NCI-H82 treated with DMSO at 0.1 percent for 48 hours (cell line): ENCODE data around the gene SHMT2.
"Not testable (repeated sequence)": the region's sequence is repeated elsewhere in the genome, so short reads cannot be mapped to it uniquely, and the experiment has no call there.

Experiments
- DNase-seq: peaks from one replicate; lab custom pipeline; 2025; ENCODE audit not compliant: unreplicated experiment; lab: John Stamatoyannopoulos, UW

SHMT2 gene

DNA sequence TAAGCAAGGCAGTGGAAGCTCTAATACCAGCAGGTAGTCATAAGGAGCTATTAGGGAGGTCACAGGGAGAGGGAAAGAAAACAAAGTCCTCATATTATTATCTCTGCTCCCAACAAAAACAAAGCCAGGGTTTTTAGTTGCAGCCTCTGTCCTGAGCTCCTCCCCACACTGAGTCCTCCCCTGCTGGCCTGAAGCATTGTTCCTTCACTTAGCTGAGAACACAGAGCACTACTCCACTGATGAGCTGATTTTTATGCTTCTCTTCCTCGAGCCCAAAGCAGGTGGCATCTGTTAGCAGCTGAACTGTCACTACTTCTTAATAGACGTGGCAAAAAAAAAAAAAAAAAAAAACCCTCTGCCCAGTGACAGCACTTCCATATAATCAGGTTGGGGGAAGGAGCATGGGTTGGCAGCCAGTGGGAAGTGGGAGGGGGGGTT, 31.9 kb downstream of the SHMT2 start:
- no peak for DNase-seq

DNA sequence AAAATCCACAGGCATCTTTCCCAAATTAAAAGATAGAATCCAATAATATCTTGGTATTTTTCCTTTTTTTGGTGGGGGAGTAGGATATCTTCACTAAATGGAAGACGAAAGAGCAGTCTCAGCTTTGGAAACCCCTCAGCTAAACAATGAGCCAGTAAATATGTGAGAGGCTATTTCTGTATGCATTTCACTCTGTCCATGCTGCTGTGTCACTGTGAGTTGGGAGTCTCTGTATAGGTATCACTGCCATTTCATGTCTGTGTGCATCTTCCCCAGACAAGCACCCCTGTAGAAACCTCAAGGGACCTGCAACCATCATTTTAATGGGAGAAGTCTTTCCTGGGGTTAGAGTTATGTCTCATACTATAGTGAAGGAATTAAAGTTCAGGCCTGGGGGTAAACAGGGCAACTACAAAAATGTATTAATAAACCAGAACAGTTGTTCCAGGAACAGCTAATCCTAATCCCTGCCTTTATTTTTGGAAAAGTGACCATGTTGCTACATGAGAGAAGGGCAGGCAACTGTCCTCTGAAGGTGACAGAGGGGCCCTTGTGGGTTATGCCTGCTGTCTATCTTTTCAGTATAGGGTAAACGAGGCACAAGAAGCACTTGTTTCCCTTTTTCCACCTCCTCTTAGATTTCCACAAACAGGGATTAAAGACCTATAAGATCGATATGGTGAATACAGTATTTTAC, 32.8 kb downstream of the SHMT2 start:
- DNase-seq: no peak

DNA sequence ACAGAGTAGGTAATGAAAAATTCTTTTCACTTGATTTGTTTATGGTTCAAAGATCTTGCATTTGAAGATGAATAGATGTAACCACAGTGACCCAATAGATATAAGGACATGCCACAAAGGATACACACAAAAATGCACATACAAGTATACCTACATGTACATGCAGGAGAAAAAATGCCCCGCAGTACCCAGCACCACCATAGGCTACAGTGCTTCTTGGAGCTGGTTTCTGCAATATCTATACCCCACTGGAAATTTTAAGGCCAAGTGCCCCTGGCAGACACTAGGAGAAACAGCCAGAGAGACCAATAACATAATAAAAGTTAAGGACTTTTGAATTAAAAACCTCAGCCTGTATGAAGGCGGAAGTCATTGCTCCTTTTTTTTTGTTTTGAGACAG, 33.6 kb downstream of the SHMT2 start:
- no peak for DNase-seq

DNA sequence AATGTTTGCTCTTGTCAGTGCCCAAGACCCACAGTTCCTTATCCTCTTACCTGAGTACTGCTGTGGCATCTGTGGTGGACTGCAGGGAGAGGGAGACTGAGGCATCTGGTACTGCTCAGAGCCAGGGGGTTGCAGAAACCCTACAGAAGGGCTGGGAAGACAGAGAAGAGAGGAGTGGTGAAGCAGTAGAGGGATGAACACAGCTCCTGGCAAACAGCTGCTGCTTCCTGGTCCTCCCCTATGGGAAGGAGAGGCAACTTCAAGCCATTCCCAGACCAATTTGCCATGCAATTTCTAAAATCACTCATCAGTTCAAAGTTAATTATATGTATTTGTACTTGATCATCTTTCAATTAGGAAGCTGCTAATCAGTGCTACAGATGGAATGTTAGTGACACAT, 37.2 kb downstream of the SHMT2 start:
- no peak for DNase-seq

DNA sequence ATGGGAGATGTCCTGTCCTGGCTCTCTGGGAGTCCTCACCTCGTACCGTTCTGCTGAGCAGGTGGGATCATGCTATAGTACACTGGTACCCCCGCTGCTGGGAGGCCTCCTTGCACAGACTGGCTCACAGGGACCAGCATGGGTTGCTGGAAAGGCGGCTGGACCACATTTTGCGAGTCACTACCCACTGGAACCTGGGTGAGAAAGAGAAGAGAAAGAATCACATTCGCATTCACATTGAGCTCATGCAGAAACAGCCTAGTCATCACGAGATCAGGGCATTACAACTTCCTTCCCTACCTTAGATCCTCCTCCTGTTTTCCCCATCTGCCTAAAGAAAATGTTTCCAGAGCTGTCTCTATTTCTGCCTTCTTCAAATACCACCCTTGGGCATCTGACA, 38.8 kb downstream of the SHMT2 start:
- DNase-seq: no peak

DNA sequence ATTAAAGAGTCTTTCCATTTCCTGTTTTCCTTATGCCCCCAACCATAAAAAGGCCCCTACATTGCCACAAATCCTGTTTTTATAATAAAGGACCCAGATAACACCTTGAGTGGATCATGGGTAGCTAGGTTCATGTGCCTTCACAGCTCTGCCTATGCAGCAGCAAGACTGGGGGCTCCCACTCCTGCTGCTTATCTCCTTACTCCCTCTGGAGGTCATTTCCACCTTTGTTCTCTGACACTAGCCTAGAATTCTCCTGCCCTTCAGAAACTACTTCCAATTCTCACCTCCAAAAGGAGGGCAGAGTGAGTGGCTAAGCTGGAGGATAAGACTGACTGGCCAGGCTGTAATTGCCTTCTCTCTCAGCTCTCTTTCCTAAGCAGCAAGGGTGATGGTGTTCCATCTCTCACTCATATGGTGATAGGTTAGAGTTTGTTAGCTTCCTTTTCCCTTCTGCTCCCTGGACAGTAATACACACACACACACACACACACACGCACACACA, 41.5 kb downstream of the SHMT2 start:
- no peak for DNase-seq

DNA sequence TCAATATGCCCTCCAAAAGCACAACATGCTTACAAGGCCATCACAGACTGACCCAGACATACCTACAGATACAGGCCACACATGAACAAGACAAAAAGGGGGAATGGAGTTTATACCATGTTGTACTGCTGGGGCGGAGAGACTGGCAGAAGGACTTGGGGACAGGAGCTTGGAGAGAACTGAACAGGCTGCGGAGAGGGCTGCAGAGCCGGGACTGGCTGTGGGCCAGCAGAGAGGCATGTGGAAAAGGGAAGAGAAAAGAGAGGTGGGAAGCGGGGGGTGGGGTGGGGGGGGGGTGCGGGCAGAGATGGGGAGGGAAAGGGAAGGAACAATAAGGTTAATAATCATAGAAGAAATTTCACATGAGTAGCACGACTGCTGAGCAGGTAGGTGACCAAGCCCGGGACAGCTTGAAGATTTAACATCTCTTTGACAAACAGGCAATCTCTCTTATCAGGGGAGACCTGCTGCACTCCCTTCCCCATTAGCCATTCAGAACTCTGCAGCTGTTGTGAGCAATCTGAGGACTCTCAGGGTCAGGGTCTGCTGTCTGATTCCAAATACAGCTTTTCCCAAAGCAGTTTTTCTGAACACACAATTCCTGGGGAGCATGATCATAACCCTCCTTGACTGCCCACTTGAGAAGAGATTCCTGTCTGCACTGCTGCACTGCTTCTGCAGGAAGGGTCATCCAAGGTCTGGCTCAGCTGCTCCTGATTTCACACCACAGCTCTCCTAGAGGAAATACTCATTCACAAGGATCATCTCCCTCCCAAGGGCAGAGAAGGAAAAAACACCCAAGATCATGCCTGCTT, 43.0 kb downstream of the SHMT2 start:
- no peak for DNase-seq

DNA sequence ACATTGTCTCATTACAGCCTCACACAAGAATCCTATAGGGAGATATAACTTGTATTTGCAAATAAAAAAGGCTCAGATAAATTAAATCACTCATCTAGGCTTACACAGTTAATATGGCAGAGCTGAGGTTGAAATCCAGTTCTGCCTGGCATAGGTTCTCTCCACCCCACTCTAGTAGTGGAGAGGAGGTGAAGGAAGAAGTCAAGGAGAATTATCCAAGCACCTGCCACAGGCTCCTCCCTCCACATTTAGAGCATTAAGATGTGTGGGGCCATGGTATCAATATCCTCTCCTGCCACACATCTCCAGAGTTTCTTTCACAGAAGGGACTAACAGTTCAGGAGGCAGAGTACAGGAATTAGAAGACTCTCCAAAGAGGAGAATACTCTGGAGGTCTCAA, 44.0 kb downstream of the SHMT2 start:
- no peak for DNase-seq

DNA sequence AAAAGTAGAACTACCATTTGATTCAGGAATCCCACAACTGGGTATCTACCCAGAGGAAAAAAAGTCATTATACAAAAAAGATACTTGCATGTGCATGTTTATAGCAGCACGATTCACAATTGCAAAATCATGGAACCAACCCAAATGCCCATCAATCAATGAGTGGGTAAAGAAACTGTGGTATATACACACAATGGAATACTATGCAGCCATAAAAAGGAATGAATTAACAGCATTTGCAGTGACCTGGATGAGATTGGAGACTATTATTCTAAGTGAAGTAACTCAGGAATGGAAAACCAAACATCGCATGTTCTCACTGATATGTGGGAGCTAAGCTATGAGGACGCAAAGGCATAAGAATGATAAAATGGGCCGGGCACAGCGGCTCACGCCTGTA, 46.7 kb downstream of the SHMT2 start:
- not testable (repeated sequence) for DNase-seq

DNA sequence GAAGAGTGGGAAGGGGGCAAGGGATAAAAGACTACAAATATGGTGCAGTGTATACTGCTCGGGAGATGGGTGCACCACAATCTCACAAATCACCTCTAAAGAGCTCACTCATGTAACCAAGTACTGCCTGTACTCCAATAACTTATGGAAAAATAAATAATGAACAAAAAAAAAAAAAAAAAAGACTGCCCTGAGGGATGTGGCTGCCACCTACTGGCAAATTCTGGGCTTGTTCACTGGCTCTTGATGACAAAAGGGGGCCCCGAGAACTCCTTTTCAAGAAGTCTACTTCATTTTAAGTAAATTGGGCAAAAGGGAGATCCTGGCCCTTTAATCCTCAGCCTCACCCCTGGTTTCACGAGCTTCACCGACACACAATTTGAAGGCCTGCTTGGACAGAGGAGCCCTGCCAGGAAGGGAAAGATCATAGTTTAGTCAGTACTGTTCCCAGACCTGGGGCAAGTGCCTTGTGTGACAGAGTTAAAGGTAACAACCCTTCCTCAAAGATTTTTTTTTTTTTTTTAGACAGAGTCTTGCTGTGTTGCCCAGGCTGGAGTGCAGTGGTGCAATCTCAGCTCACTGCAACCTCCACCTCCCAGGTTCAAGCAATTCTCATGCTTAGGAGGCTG, 47.5 kb downstream of the SHMT2 start:
- DNase-seq: no peak

DNA sequence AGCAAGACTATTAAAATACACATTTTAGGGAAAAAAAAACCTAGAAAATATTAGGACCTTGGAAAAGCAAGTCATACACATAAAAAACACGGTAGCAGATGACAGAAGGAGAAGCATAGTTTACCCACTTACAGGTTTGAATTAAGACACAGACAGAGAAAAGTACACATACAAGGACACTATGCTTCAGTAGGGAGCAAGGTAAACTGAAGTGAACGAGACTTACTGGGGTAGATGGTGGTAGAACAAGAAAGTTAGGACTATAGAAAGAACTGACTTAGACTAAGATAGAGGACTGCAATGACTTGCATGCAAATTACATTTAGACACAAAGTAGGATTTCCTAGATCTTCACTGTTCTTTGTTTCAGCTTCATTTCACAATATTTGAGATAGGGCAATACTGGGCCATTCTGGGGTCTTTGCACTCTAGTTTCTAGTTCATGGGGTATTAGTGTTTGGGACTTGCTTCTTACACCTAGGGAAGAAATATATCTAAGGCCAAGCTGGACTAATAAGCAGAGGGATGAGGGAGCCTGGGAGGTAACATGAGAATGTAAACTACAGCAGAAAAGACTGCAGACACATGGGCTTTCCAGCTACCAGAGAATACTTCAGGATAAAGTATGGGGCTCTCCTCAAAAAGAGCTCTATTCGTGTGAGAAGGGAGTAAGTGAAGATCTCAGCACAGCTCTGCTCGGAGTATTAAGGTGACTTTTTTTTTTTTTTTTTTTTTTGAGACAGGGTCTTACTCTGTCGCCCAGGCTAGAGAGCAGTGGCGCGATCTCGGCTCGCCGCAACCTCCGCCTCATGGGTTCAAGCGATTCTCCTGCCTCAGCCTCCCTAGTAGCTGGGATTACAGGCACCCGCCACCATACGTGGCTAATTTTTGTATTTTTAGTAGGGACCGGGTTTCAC, 49.2 kb downstream of the SHMT2 start:
- DNase-seq: no peak

DNA sequence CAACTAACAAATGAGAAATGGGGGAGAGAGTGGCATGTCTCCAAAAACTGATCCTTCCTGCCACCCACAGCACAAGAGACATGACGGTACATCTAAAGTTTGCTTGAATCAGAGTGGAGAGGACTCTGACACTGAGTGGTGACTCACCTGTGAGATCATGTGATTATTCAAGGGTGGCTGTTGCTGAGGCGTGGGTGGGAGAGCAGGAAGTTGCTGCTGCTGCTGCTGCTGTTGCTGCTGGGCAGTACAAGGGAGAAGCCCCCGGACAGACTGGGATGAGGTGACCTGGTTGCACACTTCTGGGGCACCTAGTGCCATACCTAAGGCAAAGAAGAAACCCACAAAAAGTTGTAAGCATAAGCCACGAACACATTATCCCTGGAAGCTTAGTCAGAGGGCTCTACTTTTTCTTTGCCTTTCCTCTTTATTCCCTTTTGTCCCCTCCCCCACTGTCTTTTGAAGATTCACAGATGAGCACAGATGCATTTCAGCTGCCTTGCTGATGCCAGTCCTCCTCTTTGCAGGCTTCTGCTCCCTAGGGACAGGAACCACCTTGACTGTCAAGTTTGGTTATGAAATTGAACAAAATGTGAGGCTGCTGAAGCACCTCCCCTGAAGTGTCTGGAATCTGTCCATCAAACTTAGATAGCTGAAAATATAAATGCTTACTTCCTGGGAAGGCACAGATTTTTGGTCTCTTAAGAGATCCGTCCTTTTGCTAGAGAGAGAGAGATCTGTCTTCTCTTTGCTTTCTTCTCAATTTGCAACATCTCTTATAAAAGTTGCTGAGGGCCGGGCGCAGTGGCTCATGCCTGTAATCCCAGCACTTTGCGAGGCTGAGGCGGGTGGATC, 50.9 kb downstream of the SHMT2 start:
- DNase-seq: no peak

DNA sequence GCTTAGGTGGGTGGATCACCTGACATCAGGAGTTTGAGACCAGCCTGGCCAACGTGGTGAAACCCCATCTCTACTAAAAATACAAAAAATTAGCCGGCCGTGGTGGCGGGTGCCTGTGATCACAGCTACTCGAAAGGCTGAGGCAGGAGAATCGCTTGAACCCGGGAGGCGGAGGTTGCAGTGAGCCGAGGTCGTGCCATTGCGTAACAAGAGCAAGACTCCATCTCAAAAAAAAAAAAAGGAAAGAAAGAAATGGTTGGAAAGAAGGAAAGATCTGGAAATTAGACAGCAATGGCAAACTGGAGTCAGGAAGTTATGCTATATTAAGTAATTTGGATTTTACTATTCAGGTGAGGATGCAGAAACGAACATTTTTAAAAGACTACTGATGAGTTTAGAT, 52.6 kb downstream of the SHMT2 start:
- not testable (repeated sequence) for DNase-seq
